Subcutaneous abdominal adipose tissue (tissue), 5 donors: Measurements from ENCODE around the gene EFR3B.

ENCODE experiments used
- H3K27ac ChIP-seq: one replicate; pipeline ENCODE4 v1.7.0; 2013; ENCODE audit warnings: low read depth, mild to moderate bottlenecking, inconsistent platforms, low read length, moderate library complexity
- H3K27me3 ChIP-seq, 5 donors: one replicate each; pipeline ENCODE4 v1.7.0; 2013; ENCODE audit warnings: low read length in 5 of 5, inconsistent platforms in 1 of 5; ENCODE audit not compliant: control insufficient read depth in 5 of 5, insufficient read depth in 4 of 5
- H3K36me3 ChIP-seq, 5 donors: one replicate each; pipeline ENCODE4 v1.7.0; 2013; ENCODE audit warnings: low read length in 5 of 5; ENCODE audit not compliant: control insufficient read depth in 5 of 5, insufficient read depth in 5 of 5
- H3K4me1 ChIP-seq, 5 donors: one replicate each; pipeline ENCODE4 v1.7.0; 2013; ENCODE audit warnings: low read length in 5 of 5, mild to moderate bottlenecking in 3 of 5, moderate library complexity in 1 of 5; ENCODE audit not compliant: control insufficient read depth in 5 of 5, insufficient read depth in 5 of 5
- H3K4me3 ChIP-seq, 5 donors: one replicate each; pipeline ENCODE4 v1.7.0; 2013; ENCODE audit warnings: low read length in 5 of 5, low read depth in 1 of 5
- H3K9ac ChIP-seq, 5 donors: one replicate each; pipeline ENCODE4 v1.7.0; 2013; ENCODE audit warnings: low read length in 5 of 5, mild to moderate bottlenecking in 4 of 5, moderate library complexity in 3 of 5
- H3K9me3 ChIP-seq, 5 donors: one replicate each; pipeline ENCODE4 v1.7.0; 2013; ENCODE audit warnings: low read length in 5 of 5; ENCODE audit not compliant: control insufficient read depth in 5 of 5
- donor health status: healthy.
- donor health status: healthy.
- donor health status: healthy.
- donor health status: healthy.
- donor health status: healthy.

Gene EFR3B

GRCh38 chr2:25173719-25174118 is 131.8 kb downstream of the EFR3B start:
- Histone ChIP-seq H3K27me3 (peaks cover 10 to 17% (median 15%) of the 10 kb centered on the region in 5 donors), H3K36me3 (no peaks in the 10 kb centered on the region), H3K9me3 (peaks cover 0 to 3% (median 0%) of the 10 kb centered on the region in 5 donors), H3K9ac (no peak overlapping the region), H3K27ac (no peak overlapping the region), H3K4me3 (no peak overlapping the region), H3K4me1 (peaks cover 0 to 2% (median 1%) of the 10 kb centered on the region in 5 donors)

GRCh38 chr2:25174192-25174861 is 132.5 kb downstream of the EFR3B start:
- peaks cover 0 to 3% (median 0%) of the 10 kb centered on the region in 5 donors for H3K9me3 ChIP-seq
- no peaks in the 10 kb centered on the region for H3K36me3 ChIP-seq
- H3K4me1 ChIP-seq, result no peaks in the 10 kb centered on the region
- no peak overlapping the region for H3K4me3 ChIP-seq
- no peak overlapping the region for H3K27ac ChIP-seq
- H3K9ac ChIP-seq, result no peak overlapping the region
- H3K27me3 ChIP-seq, result peaks cover 10 to 15% (median 15%) of the 10 kb centered on the region in 5 donors

GRCh38 chr2:25176138-25176537 is 134.3 kb downstream of the EFR3B start:
- no peak overlapping the region for H3K4me3 ChIP-seq
- H3K36me3 ChIP-seq, result no peaks in the 10 kb centered on the region
- H3K27ac ChIP-seq, result no peak overlapping the region
- peaks cover 3 to 15% (median 6%) of the 10 kb centered on the region in 5 donors for H3K27me3 ChIP-seq
- peaks cover 0 to under 1% (median 0%) of the 10 kb centered on the region in 5 donors for H3K9me3 ChIP-seq
- no peaks in the 10 kb centered on the region for H3K4me1 ChIP-seq
- no peak overlapping the region for H3K9ac ChIP-seq

GRCh38 chr2:25176541-25177181 is 134.8 kb downstream of the EFR3B start:
- Histone ChIP-seq H3K27ac (no peak overlapping the region), H3K9me3 (peaks cover 0 to under 1% (median 0%) of the 10 kb centered on the region in 5 donors), H3K4me3 (no peak overlapping the region), H3K9ac (no peak overlapping the region), H3K27me3 (peaks cover 3 to 15% (median 6%) of the 10 kb centered on the region in 5 donors), H3K36me3 (no peaks in the 10 kb centered on the region), H3K4me1 (no peaks in the 10 kb centered on the region)

- no peaks in the 10 kb centered on the region for H3K4me1 ChIP-seq
- peaks cover 3 to 15% (median 6%) of the 10 kb centered on the region in 5 donors for H3K27me3 ChIP-seq
- no peak overlapping the region for H3K27ac ChIP-seq
- no peak overlapping the region for H3K9ac ChIP-seq
- H3K9me3 ChIP-seq, result peaks cover 0 to 5% (median 3%) of the 10 kb centered on the region in 5 donors
- no peak overlapping the region for H3K4me3 ChIP-seq
- no peaks in the 10 kb centered on the region for H3K36me3 ChIP-seq
These were observed 135.3 kb downstream of the EFR3B start for GRCh38 chr2:25177211-25177611.

- Histone ChIP-seq H3K27ac (no peak overlapping the region), H3K9me3 (peaks cover 0 to 5% (median 3%) of the 10 kb centered on the region in 5 donors), H3K4me1 (no peaks in the 10 kb centered on the region), H3K27me3 (peaks cover 3 to 15% (median 6%) of the 10 kb centered on the region in 5 donors), H3K36me3 (no peaks in the 10 kb centered on the region), H3K4me3 (no peak overlapping the region), H3K9ac (no peak overlapping the region)
These were observed 137.1 kb downstream of the EFR3B start for GRCh38 chr2:25178976-25179375.

- Histone ChIP-seq H3K27ac (no peak overlapping the region), H3K9me3 (peaks cover 0 to 5% (median 3%) of the 10 kb centered on the region in 5 donors), H3K36me3 (no peaks in the 10 kb centered on the region)
These were observed 142.4 kb downstream of the EFR3B start for GRCh38 chr2:25184254-25184653.

GRCh38 chr2:25187729-25188350 is 146.0 kb downstream of the EFR3B start:
- Histone ChIP-seq H3K27me3 (peaks cover 0 to 8% (median 3%) of the 10 kb centered on the region in 5 donors), H3K4me1 (no peaks in the 10 kb centered on the region), H3K27ac (no peak overlapping the region), H3K4me3 (no peak overlapping the region), H3K9me3 (no peaks in the 10 kb centered on the region), H3K36me3 (no peaks in the 10 kb centered on the region), H3K9ac (no peak overlapping the region)

More at GRCh38 chr2:25184254-25184653, 142.4 kb downstream of the EFR3B start:
- Histone ChIP-seq H3K4me3 (no peak overlapping the region), H3K9ac (no peak overlapping the region), H3K27me3 (peaks cover 0 to 8% (median 3%) of the 10 kb centered on the region in 5 donors), H3K4me1 (no peaks in the 10 kb centered on the region)

- Histone ChIP-seq H3K27ac (no peak overlapping the region), H3K27me3 (peaks cover 0 to 8% (median 3%) of the 10 kb centered on the region in 5 donors), H3K36me3 (no peaks in the 10 kb centered on the region), H3K9me3 (no peaks in the 10 kb centered on the region), H3K9ac (no peak overlapping the region), H3K4me3 (no peak overlapping the region), H3K4me1 (no peaks in the 10 kb centered on the region)
These were observed 146.5 kb downstream of the EFR3B start for GRCh38 chr2:25188405-25188804.

- Histone ChIP-seq H3K9ac (no peak overlapping the region), H3K4me3 (no peak overlapping the region), H3K9me3 (no peaks in the 10 kb centered on the region)
These were observed 148.7 kb downstream of the EFR3B start for GRCh38 chr2:25190536-25190935.

More at GRCh38 chr2:25190536-25190935, 148.7 kb downstream of the EFR3B start:
- Histone ChIP-seq H3K27ac (no peak overlapping the region), H3K4me1 (no peaks in the 10 kb centered on the region), H3K27me3 (peaks cover 0 to 6% (median 3%) of the 10 kb centered on the region in 5 donors), H3K36me3 (no peaks in the 10 kb centered on the region)
